D341Med (cell line): Measurements from ENCODE around the gene MRPL45.
"Not testable (repeated sequence)": the region's sequence is repeated elsewhere in the genome, so short reads cannot be mapped to it uniquely, and the experiment has no call there.

ENCODE experiments used
- DNase-seq: peaks from one replicate; pipeline ENCODE4 v3.0.0; 2012; ENCODE audit warnings: low spot score

The MRPL45 gene

GRCh38 chr17:38296834-38297517, at the start of gene MRPL45:
Gene MRPL45 (plus strand): TSS chr17:38297168. CDS start chr17:38297184, 16 bp downstream.
- peak; percentile 97 for DNase-seq

GRCh38 chr17:38253191-38253590, 43.8 kb upstream of the MRPL45 start:
- not testable (repeated sequence) for DNase-seq

- DNase-seq: not testable (repeated sequence)
Measured at GRCh38 chr17:38254357-38254756, 42.6 kb upstream of the MRPL45 start.

- DNase-seq: peak; percentile 94
Measured at GRCh38 chr17:38257013-38257621, 39.9 kb upstream of the MRPL45 start.

- not testable (repeated sequence) for DNase-seq
Measured at GRCh38 chr17:38265974-38266506, 30.9 kb upstream of the MRPL45 start.

- not testable (repeated sequence) for DNase-seq
Measured at GRCh38 chr17:38266571-38266970, 30.4 kb upstream of the MRPL45 start.

GRCh38 chr17:38268138-38268537, 28.8 kb upstream of the MRPL45 start:
- DNase-seq: not testable (repeated sequence)

- not testable (repeated sequence) for DNase-seq
Measured at GRCh38 chr17:38269045-38269444, 27.9 kb upstream of the MRPL45 start.

GRCh38 chr17:38269552-38269951, 27.4 kb upstream of the MRPL45 start:
- not testable (repeated sequence) for DNase-seq

- DNase-seq: not testable (repeated sequence)
Measured at GRCh38 chr17:38285994-38286393, 11.0 kb upstream of the MRPL45 start.

GRCh38 chr17:38286501-38287091, 10.4 kb upstream of the MRPL45 start:
- DNase-seq: not testable (repeated sequence)

GRCh38 chr17:38288217-38288827, 8.6 kb upstream of the MRPL45 start:
- peak; percentile 52 for DNase-seq

GRCh38 chr17:38289760-38290159, 7.2 kb upstream of the MRPL45 start:
- not testable (repeated sequence) for DNase-seq

GRCh38 chr17:38295602-38296365, 1.2 kb upstream of the MRPL45 start:
- not testable (repeated sequence) for DNase-seq

- no peak for DNase-seq
Measured at GRCh38 chr17:38315497-38315896, 18.5 kb downstream of the MRPL45 start.

- no peak for DNase-seq
Measured at GRCh38 chr17:38317081-38317480, 20.1 kb downstream of the MRPL45 start.

- DNase-seq: no peak
Measured at GRCh38 chr17:38320482-38320881, 23.5 kb downstream of the MRPL45 start.

GRCh38 chr17:38322156-38322779, 25.3 kb downstream of the MRPL45 start:
- peak; percentile 90 for DNase-seq

- DNase-seq: no peak
Measured at GRCh38 chr17:38322897-38323296, 25.9 kb downstream of the MRPL45 start.

GRCh38 chr17:38324141-38324697, 27.3 kb downstream of the MRPL45 start:
- DNase-seq: no peak

GRCh38 chr17:38324772-38325171, 27.8 kb downstream of the MRPL45 start:
- no peak for DNase-seq
